Right lobe of liver (tissue), 6 donors: ENCODE data around the gene FOXP1. TPM values are rescaled to one million over a fixed set of nuclear protein-coding genes. Genes with fewer than 3 reads are reported as not detected.

Experiments used
- ATAC-seq, 4 donors: fragments of 200-7000 bp; cut with Tn5 transposase; one replicate each; pipeline ENCODE4 v1.9.1; 2020; ENCODE audit warnings: mild to moderate bottlenecking in 4 of 4, moderate library complexity in 4 of 4
- DNase-seq, 3 donors: peaks; one replicate each; pipeline ENCODE4 v3.0.0-alpha.2; 2020
- H3K27ac ChIP-seq, 3 donors: fragments of 200-600 bp; one replicate each; pipeline ENCODE4 v1.8.0; 2022
- H3K27me3 ChIP-seq, 2 donors: fragments of 200-600 bp; one replicate each; pipeline ENCODE4 v1.8.0; 2022
- H3K36me3 ChIP-seq, 4 donors: fragments of 200-600 bp; sonication (generic) in 1 of 4; one replicate each; pipeline versions ENCODE4 v1.5.1 to v1.8.0; 2017 to 2022; ENCODE audit warnings: control low read depth in 1 of 4
- H3K4me1 ChIP-seq, 4 donors: fragments of 200-600 bp; sonication (generic) in 1 of 4; one replicate each; pipeline versions ENCODE4 v1.5.1 to v1.8.0; 2017 to 2022; ENCODE audit warnings: control low read depth in 1 of 4
- H3K4me3 ChIP-seq, 3 donors: fragments of 200-600 bp; one replicate each; pipeline ENCODE4 v1.8.0; 2022
- H3K9me3 ChIP-seq, 4 donors: fragments of 200-600 bp; sonication (generic) in 1 of 4; one replicate each; pipeline versions ENCODE4 v1.5.1 to v1.8.0; 2017 to 2022; ENCODE audit warnings: control low read depth in 1 of 4
- POLR2A ChIP-seq: fragments of 450-650 bp; IDR thresholded peaks from one replicate; pipeline ENCODE4 v1.6.1; 2017; ENCODE audit warnings: antibody characterized with exemption, mild to moderate bottlenecking
- WGBS: methylation state at CpG from one replicate; pipeline ENCODE4 v1.1.6; 2018; ENCODE audit warnings: low coverage, low lambda C conversion rate; ENCODE audit not compliant: insufficient coverage; ENCODE audit errors: missing lambda C conversion rate; 5-methylcytosine and 5-hydroxymethylcytosine counted together
- intact Hi-C, 2 donors: fragments of 100-400 bp; cut with DNase I; formaldehyde crosslinking; loops; one replicate each; pipeline versions ENCODE4 v1.11.2 to v1.14.1; 2022
- total RNA-seq, 6 experiments: library from RNA; depleted of rRNA in 2 of 6; stranded (reverse); fragments of >200 nt in 2 of 6; fragmentation: NEBNext Ultra II Directional in 3 of 6; extraction: Animal tissue kit (Norgen Biotek cat#: 25700) in 3 of 6; gene quantifications; one replicate each; pipeline versions ENCODE4 v1.1.0 to v1.2.4, GENCODE V29; 2016 to 2023
- TF ChIP-seq, protein P1 (sequence below), 4 donors: fragments of 200-600 bp in 3 of 4; fragments of 450-650 bp in 1 of 4; IDR thresholded peaks; one replicate each; pipeline versions ENCODE4 v1.5.1 to v1.8.0; 2016 to 2022; ENCODE audit warnings: antibody characterized with exemption in 4 of 4, mild to moderate bottlenecking in 2 of 4
- donor health status: DM: no; HTN: yes; CAD: no.
- donor health status: DM: no; HTN: no; CAD: no.
- donor health status: DM: no; HTN: no; CAD: no.
- donor health status: DM: no; HTN: yes; CAD: no.
- donor health status: DM: no; HTN: yes; CAD: no.

Gene FOXP1
- total RNA-seq, 6 experiments from 2014 or later, result 26.7 to 47.7 (median 35.2) TPM

DNA sequence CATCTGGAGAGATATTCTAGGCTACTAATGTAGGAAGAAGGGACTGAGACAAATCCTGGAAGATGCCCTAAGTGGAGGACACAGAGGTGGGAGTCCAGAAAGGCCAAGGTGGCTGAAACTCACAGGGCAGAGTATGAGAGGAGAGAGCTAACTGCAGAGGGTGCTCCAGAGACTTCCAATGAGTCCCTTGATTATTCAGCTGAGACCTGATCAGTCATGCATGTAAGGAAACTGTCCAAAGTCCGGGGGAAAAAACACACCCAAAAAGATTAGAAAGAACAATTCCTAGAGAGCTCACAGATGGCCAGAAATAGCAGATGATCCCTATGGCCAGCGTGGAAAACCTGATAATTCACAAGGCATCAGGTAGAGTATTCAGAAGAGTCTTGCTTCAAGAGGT lies 18.7 kb upstream of the FOXP1 start:
- no peak overlapping the region for H3K27ac ChIP-seq
- peak in 3 of 4 donors; percentile 40 to 57 (median 51) for ATAC-seq
- 30% methylated on average over 2 of the region's 2 CpGs for WGBS

DNA sequence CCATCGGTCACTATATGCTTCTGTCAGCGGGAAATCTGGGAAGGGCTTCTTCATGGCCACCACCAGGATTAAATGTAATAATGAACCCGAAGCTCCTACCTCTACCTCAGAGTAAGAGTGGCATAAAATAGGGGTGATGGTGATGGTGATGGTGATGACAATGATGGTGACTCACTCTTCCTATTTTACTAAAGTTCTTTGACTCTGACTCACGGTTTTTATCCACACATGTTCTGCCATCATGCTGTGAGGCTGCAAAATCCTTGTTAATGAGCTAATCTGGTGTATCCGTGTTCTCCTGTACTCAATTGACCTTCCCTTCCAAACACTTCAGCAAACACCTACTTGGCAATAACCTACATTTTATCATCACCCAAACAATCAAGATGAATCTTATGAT lies 18.3 kb upstream of the FOXP1 start:
- Histone ChIP-seq H3K36me3 (no peaks in the 10 kb centered on the region), H3K4me3 (no peak overlapping the region), H3K27me3 (no peaks in the 10 kb centered on the region), H3K27ac (no peak overlapping the region), H3K9me3 (no peaks in the 10 kb centered on the region), H3K4me1 (no peaks in the 10 kb centered on the region)
- 77% methylated on average over 4 of the region's 5 CpGs for WGBS
- no peak for DNase-seq
- TF ChIP-seq POLR2A, result no peak
- intact Hi-C loops, result no loop called here
- no peak for ATAC-seq

More for the DNA sequence above, 18.7 kb upstream of the FOXP1 start:
- DNase-seq, result no peak
- H3K4me1 ChIP-seq, result no peaks in the 10 kb centered on the region
- no peak overlapping the region for H3K4me3 ChIP-seq
- intact Hi-C loops, result no loop called here
- H3K27me3 ChIP-seq, result no peaks in the 10 kb centered on the region
- TF ChIP-seq POLR2A, result no peak
- TF ChIP-seq, protein P1, sequence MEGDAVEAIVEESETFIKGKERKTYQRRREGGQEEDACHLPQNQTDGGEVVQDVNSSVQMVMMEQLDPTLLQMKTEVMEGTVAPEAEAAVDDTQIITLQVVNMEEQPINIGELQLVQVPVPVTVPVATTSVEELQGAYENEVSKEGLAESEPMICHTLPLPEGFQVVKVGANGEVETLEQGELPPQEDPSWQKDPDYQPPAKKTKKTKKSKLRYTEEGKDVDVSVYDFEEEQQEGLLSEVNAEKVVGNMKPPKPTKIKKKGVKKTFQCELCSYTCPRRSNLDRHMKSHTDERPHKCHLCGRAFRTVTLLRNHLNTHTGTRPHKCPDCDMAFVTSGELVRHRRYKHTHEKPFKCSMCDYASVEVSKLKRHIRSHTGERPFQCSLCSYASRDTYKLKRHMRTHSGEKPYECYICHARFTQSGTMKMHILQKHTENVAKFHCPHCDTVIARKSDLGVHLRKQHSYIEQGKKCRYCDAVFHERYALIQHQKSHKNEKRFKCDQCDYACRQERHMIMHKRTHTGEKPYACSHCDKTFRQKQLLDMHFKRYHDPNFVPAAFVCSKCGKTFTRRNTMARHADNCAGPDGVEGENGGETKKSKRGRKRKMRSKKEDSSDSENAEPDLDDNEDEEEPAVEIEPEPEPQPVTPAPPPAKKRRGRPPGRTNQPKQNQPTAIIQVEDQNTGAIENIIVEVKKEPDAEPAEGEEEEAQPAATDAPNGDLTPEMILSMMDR (IDR thresholded peaks at IDR 0.05), result peak in 1 of 4 donors; percentile 13
- no peaks in the 10 kb centered on the region for H3K36me3 ChIP-seq
- no peaks in the 10 kb centered on the region for H3K9me3 ChIP-seq

DNA sequence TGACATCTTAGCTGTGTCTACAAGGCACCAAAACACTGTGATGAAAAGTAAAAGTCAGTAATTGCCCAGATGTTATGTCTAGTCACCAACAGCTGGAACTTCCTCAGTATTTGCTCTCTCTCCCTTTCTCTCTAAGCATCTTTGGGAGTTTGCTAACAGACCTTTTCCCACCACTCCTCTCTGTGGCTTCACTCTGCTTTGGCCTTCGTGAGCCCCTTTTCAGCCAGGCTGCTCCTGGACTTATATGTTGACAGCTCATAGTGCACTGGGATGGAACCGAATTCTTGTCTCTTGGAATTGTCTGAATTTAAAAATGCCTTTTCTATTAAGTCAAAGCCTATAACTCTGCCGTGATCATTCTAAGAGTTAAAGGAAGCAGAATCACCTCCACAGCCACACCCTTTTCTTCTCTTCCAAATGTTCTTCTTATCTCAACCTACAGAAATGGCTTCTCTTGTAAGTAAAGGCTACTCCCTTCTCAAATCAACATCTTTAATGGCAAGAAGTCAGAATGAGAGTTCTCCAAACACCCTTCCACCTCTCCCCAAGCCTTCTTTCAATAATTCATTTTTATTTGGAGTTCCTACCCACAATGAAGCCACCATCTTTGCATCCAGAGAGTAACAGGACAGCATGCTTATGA lies 17.2 kb upstream of the FOXP1 start:
- DNase-seq (no peak), ATAC-seq (no peak)
- intact Hi-C loops, result no loop called here
- H3K4me3 ChIP-seq, result no peak overlapping the region
- WGBS, result 83% methylated on average over 2 of the region's 3 CpGs
- H3K9me3 ChIP-seq, result no peaks in the 10 kb centered on the region
- H3K27ac ChIP-seq, result no peak overlapping the region
- H3K36me3 ChIP-seq, result no peaks in the 10 kb centered on the region
- TF ChIP-seq, protein P1 (IDR thresholded peaks at IDR 0.05), result no peak
- TF ChIP-seq POLR2A, result no peak
- H3K27me3 ChIP-seq, result no peaks in the 10 kb centered on the region
- no peaks in the 10 kb centered on the region for H3K4me1 ChIP-seq

DNA sequence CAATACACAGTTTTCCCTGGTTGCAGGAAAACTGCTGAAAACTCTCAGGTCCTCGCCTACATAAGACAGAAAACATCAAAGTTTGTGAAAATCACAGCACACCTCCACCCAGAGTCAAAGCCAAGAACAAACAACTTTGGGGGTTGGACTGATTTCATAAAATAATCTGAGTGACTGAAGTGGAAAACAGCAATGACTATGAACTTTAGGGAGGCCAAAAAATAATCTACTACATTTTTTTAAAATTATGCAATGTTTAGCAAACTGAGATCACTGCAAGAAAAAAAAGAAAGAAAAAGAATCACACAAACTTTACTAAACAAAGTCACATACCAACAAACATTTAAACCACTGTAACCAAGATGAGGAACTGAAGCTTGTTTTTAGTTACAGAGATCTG lies 15.9 kb upstream of the FOXP1 start:
- H3K27me3 ChIP-seq, result no peaks in the 10 kb centered on the region
- DNase-seq (no peak), ATAC-seq (peak in 1 of 4 donors; percentile 48)
- H3K9me3 ChIP-seq, result no peaks in the 10 kb centered on the region
- WGBS, result 57% methylated on average over 1 of the region's 1 CpG
- no peaks in the 10 kb centered on the region for H3K36me3 ChIP-seq
- H3K4me1 ChIP-seq, result no peaks in the 10 kb centered on the region
- intact Hi-C loops, result loop anchor here in 1 of 2 donors (10.0 kb wide), 1 partner anchor 45 kb away; no protein-coding TSS in a partner anchor
- no peak overlapping the region for H3K27ac ChIP-seq
- no peak for TF ChIP-seq POLR2A
- TF ChIP-seq, protein P1 (IDR thresholded peaks at IDR 0.05), result no peak
- no peak overlapping the region for H3K4me3 ChIP-seq

DNA sequence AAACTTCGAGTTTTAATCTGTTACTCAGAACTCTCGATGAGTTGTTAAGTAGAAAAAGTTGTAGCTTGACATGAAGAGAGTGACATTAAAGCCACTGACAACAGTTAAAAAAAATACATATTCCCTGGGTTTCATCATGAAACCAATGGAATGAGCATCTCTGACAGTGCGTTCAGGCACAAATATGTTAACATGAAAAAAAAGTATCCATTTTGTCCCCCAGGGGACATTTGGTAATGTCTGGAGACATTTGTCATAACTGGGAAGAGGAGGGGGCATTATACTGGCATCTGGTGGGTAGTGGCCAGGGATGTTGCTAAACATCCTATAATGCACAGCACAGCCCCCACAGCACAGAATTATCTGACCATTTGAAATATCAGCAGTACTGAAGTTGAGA lies 14.8 kb upstream of the FOXP1 start:
- WGBS, result 71% methylated on average over 3 of the region's 3 CpGs
- Histone ChIP-seq H3K4me1 (no peaks in the 10 kb centered on the region), H3K27ac (no peak overlapping the region), H3K36me3 (no peaks in the 10 kb centered on the region), H3K4me3 (no peak overlapping the region), H3K9me3 (no peaks in the 10 kb centered on the region), H3K27me3 (no peaks in the 10 kb centered on the region)
- ATAC-seq (no peak), DNase-seq (no peak)
- TF ChIP-seq POLR2A, result no peak
- intact Hi-C loops, result loop anchor here in 1 of 2 donors (10.0 kb wide), 1 partner anchor 47 kb away; no protein-coding TSS in a partner anchor
